Hematopoietic multipotent progenitor cell treated with erythropoietin and hydrocortisone succinate and interleukin-3 and kit ligand, for 17 days (in vitro differentiated cells): ENCODE measurements around the gene MAX.
"Not testable (repeated sequence)": the region's sequence is repeated elsewhere in the genome, so short reads cannot be mapped to it uniquely, and the experiment has no call there.

Experiments
- DNase-seq: peaks from one replicate; pipeline ENCODE4 v3.0.0-alpha.2; 2015; ENCODE audit warnings: low spot score

MAX gene

GRCh38 chr14:65104791-65105190, 2.5 kb upstream of the MAX start:
- DNase-seq = no peak

GRCh38 chr14:65103150-65103760, 938 bp upstream of the MAX start:
- DNase-seq = no peak

GRCh38 chr14:65101631-65102440, 481 bp downstream of the MAX start:
- DNase-seq = no peak

- DNase-seq = peak; percentile 16
These were observed 1.3 kb downstream of the MAX start for GRCh38 chr14:65100922-65101541.

- DNase-seq = no peak
These were observed 3.7 kb downstream of the MAX start for GRCh38 chr14:65098586-65098985.

GRCh38 chr14:65096323-65097089, 5.8 kb downstream of the MAX start:
- DNase-seq = no peak

GRCh38 chr14:65095633-65096205, 6.6 kb downstream of the MAX start:
- DNase-seq = peak; percentile 21

GRCh38 chr14:65092349-65092748, 10.0 kb downstream of the MAX start:
- no peak for DNase-seq

- not testable (repeated sequence) for DNase-seq
These were observed 14.5 kb downstream of the MAX start for GRCh38 chr14:65087835-65088234.

GRCh38 chr14:65086686-65087085, 15.6 kb downstream of the MAX start:
- not testable (repeated sequence) for DNase-seq

GRCh38 chr14:65084554-65085505, 17.5 kb downstream of the MAX start:
- DNase-seq = no peak

- DNase-seq = no peak
These were observed 19.4 kb downstream of the MAX start for GRCh38 chr14:65082930-65083329.

GRCh38 chr14:65080960-65081747, 21.2 kb downstream of the MAX start:
- DNase-seq = no peak

GRCh38 chr14:65079768-65080167, 22.5 kb downstream of the MAX start:
- no peak for DNase-seq

GRCh38 chr14:65079201-65079600, 23.1 kb downstream of the MAX start:
- DNase-seq = no peak

- no peak for DNase-seq
These were observed 25.0 kb downstream of the MAX start for GRCh38 chr14:65077318-65077717.

- no peak for DNase-seq
These were observed 26.5 kb downstream of the MAX start for GRCh38 chr14:65075628-65076325.

GRCh38 chr14:65074449-65075150, 27.7 kb downstream of the MAX start:
- DNase-seq = no peak
